ENCODE data around the gene CDR2.

CDR2 gene

DNA sequence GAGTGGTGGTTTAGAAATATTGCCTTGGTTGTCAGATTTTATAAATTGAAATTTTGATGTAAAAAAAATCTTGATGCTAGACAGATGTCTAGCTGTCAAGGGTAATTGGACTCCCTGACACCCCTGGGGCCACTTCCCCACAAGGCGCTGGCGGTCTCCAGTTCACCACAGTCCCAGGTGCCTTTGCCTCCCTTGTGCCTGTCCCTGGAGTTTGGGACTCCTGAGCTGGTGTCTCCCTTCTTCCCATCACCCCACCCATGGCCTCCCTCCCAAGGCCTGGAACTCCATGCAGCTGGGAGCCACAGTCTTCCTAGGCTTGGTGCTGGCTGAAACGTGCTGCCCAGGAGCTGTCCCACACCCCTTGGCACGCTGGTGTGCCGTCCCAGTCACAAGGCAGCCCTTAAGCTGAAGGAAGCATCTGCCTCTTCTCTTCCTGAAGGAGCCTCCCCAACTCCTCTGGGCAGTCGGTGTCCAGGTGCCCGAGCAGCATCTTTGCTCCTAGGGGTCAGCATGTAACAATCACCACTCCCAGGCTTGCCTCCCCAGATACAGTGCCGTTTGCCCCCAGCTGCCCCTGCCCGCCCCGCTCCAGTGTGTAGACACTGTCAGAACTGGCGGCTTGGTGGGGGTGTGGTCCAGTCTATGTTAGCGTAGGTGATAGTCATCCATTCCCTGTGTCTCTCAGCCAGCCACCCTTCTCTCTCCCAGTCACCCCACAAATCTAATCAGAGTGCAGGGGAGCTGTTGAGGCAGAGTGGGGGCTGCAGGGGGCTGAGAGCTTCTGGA lies 51.1 kb downstream of the CDR2 start:
- no peak for FAIRE-seq

DNA sequence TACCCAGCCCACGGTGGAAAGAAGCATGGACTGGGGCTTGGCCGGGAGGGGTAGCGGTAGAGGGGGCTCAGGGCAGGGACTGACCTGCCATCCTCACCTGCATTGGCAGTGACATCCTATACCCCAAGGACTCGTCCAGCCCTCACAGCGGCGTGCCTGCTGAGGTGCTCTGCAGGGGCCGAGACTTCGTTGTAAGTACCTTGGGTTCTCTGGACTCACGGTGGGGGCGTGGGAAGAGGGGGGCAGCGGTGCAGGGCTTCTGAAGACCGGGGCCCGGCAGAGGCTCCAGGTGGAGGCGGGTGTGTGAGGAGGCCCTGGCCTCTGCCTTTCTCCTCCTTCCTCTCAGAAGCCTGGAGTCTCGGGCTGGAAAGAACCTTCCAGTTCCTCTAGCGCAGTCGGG lies 51.7 kb downstream of the CDR2 start:
- FAIRE-seq: no peak

DNA sequence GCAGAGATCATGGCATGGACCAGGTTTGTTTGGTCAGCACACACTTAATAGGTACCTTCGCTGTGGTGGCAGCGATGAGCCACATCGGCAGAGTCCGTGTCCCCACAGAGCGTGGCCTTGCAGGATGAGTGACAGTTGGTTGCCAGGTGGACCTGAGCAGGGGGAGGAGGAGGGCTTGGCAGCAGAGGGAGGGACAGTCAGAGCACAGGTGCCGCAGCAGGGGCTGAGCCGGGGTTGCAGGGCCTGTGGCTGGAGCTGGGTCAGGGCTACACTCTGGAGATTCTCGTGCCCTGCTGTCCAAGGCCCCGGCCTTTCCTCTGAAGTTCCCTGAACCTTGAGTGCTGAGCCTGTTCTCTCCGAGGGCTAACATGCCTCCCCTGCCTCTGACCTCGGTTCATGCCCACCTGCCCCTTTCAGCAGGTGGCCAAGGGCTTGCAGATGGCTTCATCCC lies 52.4 kb downstream of the CDR2 start:
- FAIRE-seq: no peak

DNA sequence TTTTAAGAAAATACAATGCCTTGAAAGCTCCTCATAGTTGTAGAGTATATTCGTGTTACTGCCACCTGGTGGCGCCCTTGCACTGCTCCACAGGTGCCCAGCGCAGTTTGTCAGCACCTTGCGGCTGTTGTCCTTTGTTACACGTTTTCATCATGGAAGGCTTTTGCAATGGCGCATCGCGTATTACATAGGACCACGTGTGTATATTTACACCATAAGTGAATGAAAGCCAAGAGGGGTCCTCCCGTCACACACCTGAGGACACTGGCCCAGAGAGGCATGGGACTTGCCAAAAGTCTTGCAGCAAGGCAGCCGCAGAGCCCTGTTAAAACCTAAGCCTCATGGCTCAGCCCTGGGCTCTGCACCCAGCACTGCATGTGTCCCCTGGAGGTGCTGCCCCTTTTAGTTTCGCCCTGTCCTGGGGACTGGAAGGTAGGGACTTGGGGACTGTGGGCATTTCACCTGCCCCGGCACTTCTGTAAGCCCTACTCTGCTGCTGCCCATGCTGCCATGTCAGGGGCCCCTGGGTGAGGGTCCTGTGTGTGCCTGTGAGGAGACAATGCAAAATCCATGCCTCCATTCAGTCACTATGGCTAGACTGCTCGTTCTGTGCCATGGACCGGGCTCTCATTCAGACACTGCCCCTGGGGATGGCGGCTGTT lies 52.9 kb downstream of the CDR2 start:
- no peak for FAIRE-seq

DNA sequence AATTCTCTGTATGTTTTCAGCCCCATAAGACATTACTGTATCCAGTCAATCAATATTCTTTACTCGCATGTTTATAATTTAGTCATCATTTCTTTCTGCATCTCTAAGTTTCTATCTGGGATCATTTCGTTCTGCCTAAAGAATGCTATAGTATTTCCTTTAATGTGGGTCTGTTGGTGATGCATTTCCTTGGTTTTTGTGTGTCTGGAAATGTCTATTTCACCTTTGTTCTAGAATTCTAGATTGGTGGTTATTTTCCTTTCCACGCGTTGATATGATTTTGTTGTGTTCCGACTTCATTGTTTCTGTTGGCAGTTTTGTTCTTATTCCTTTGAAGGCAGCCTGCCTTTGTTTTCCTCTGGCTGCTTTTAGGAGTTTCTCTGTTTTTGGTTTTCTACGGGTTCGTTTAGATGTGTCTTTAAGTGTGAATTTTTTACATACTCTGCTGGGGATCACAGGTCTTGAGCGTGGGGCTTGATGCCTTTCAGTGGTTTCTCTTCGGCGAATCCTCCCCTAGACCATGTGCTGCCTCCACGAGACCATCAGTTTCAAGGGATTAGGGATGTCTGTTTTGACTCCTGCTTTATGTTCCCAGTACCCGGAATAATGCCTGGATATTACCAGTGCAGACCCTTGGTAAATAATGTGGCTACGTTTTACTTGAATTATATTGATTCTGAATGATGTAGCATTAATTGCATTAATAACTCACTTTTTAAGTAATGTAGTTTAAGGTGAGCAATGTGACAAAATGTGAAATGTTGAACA lies 53.7 kb downstream of the CDR2 start:
- FAIRE-seq: no peak

DNA sequence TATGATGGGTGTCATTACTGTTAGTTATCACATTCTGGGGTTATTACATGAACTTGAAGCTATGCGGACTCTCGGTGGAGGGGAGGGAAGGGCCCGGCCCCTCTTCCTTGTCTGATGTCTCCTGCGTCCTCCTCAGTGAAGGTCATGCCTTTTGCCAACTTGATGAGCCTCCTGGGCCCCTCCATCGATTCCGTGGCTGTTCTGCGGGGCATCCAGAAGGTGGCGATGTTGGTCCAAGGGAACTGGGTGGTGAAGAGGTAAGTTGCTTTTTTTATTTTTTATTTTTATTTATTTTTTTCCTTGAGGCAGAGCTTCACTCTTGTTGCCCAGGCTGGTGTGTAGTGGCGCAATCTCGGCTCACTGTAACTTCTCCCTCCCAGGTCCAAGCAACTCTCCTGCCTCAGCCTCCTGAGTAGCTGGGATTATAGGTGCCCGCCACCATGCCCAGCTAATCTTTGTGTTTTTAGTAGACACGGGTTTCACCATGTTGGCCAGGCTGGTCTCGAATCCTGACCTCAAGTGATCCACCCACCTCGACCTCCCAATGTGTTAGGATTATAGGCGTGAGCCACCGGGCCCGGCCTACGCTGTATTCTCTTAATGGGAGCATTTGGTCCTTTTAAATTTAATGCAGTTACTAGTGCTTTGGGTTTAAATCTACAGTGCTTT lies 55.6 kb downstream of the CDR2 start:
- FAIRE-seq: no peak

DNA sequence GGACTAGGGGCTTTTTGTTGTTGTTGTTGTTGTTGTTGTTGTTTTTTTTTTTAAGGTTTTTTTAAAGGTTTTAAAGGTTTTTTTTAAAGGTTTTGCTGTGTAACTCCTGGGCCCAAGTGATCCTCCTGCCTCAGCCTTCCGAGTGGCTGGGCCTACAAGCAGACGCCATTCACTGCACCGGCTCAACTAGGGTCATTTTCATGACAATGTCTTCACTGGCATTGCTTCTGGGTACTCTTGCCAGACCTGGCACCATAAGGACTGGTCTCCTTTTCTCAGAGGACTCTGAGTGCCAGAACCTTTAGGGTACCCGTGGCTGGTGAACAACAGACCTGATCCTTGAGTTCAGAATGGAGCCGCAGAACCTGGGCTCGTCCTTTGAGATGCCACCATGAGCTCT lies 56.8 kb downstream of the CDR2 start:
- FAIRE-seq: no peak

DNA sequence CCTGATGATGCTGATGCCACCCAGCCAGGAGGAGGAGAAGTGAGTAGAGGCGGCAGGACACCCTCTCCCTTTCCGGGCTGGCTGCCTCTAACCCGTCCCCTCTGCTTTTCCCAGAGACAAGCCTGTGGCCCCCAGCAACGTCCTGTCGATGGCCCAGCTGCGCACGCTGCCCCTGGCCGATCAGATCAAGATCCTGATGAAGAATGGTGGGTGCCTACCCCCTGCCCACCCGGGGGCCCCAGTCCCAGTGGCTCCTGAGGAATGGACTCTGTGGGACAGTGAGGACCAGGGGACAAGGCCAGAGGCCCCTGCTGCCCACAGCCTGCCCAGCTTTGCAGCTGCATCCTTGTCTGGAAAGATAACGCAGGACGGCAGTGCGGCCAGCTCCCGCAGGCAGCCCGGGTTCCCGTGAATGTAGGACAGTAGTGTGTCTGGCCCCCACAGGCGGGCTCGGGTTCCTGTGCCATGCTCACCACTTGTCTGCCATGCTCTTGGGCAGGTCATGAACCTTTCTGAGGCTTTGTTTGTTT lies 57.4 kb downstream of the CDR2 start:
- FAIRE-seq: no peak

DNA sequence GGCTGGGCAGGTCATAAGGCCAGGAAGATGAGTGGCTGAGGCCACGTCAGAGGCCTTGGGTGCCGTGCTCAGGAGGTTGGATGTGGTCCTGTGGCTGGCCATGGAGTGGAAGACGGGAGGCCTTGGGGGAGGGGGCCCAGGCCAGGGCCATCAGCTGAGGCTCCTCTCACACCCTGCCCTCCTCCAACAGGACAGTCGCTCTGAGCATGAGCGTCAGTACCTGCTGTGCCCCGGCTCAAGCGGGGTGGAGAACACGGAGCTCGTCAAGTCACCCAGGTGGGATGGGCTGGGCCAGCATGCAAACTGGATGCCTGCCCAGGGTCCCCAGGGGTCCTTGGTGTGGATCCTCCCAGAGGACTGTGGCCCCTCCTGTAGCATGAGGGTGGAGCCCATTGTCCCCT lies 58.0 kb downstream of the CDR2 start:
- no peak for FAIRE-seq

DNA sequence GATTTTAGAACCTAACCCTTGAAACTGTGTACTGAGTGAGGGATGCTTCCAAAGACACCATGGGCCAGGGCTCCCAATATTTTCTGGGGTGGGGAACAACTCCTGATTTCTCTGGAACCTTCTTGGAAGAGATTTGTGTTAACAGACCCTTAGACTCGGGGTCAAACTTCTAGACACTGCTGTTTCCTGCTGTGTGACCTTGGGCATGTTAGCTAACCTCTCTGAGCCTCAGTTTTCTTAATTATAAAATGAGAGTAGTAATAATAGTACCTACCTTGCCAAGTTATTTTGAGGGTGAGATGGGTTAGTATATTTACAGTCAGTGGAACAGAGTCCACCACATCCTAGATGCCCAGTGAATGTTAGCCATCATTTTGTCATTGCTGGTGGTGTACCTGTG lies 58.4 kb downstream of the CDR2 start:
- FAIRE-seq: no peak

DNA sequence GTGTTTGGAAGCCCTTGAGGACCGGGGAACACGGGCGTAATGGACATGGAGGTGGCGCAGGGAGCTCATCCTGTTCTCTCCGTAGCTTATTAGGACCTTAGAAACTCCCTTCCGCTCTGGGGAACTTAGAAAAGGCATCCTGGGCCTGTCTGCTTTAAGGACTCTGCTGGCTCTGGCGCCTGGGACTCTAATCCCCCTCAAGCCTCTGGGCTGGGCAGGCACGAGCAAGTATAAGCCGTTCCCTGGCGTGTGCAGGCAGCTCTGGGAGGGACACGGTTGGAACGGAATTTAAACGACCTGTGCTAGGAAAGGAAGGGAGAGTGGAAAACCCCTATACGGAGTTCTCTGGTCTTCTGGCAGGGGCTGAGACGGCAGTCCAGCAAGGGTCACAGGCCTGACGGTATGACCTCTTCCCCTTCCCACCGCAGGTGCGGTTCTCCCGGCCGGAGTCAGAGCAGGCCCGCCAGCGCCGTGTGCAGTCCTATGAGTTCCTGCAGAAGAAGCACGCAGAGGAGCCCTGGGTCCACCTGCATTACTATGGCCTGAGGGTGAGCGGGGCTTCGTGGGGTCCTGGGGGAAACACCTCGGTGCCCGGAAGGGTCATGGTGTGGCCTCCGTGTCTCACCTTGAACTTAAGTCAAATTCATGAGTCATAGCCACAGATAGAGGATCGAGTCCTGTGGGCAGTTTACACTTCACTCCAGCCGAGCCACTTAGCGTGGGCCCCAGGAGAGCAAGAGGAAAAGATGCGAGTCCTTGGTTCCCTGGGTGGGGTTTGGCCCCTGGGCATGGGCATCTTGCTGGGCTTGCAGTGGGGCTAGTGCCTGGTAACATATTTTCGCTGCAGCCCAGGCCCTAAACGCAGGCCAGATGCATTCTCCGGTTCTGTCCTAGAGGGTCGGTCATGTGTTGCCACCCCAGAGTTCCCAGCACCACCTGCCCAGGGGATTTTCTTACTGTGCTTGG lies 59.5 kb downstream of the CDR2 start:
- no peak for FAIRE-seq

DNA sequence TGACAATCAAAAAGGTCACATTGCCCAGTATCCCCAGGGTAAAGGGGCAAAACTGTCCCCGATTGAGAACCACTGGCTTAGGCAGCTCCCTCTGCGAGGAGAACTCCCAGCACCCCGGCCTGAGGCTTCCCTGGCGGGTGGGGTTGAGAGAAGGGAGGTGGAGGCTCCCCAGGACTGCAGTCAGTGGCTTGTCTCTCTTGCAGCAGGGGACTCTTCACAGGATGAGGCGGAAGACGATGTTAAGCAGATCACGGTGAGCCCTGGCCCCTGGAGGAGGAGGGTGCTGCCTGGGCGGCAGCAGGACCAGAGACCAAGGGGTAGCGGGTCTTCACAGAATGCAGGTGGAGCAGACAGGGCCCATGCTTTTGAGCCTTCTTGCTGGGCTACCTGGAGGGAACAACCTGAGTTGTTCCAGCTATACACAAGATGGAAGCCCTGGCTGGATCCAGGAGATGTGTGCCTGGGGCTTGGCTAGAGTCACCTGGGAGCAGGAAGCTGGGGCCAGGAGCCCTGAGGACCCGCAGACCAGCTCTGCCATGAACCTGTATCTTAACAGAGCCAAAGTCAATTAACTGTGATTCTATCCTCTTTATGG lies 60.4 kb downstream of the CDR2 start:
- FAIRE-seq: no peak

DNA sequence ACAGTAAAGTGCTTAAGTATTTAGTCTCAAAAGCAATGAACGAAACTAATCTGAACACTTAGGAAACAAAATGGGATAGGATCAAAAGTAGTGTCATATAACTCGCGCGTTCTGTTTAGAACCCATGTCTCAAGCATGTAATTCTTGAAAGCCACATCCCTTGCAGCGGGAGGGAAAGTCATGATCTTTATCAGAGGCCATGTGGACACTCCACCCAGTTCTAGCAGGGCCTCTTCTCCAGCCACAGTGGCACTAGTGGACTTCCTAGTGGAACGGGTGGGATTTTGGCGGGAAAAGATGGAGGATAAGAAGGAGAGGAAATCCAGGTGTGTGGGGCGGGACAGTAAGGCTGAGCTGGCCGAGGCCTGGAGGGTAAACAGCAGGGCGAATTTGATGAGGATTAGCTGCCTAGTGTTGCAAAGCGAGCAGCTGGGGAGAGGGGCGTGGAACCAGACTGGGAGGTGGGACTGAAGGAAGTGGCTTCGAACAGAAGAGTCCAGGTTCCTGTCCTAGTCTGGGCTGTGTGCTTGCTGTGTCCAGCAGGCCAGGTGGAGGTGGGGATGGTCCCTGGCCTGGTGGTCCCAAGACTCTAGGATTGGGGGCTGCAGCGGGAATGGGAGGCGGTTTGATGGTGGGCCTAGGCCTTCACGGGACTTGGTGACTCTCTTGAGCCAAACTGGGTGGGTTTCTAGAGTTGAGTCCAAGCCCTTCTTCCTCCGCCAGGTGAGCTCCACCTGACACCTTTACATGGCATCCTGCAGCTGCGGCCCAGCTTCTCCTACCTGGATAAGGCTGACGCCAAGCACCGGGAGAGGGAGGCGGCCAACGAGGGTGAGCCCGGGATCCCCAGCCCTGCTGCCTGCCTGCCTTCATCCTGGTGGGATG lies 61.3 kb downstream of the CDR2 start:
- no peak for FAIRE-seq

DNA sequence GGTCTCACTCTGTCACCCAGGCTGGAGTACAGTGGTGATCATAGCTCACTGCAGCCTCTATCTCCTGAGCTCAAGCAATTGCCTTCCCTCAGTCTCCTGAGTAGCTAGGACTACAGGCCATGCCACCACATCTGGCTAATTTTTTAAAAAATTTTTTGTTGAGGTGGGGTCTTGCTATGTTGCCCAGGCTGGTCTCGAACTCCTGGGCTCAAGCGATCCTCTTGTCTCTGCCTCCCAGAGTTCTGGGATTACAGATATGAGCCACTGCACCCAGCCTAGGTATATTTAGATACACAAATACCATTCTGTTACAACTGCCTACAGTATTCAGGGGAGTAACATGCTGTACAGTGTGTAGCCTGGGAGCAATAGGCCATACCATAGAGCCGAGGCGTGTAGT lies 62.9 kb downstream of the CDR2 start:
- no peak for FAIRE-seq

DNA sequence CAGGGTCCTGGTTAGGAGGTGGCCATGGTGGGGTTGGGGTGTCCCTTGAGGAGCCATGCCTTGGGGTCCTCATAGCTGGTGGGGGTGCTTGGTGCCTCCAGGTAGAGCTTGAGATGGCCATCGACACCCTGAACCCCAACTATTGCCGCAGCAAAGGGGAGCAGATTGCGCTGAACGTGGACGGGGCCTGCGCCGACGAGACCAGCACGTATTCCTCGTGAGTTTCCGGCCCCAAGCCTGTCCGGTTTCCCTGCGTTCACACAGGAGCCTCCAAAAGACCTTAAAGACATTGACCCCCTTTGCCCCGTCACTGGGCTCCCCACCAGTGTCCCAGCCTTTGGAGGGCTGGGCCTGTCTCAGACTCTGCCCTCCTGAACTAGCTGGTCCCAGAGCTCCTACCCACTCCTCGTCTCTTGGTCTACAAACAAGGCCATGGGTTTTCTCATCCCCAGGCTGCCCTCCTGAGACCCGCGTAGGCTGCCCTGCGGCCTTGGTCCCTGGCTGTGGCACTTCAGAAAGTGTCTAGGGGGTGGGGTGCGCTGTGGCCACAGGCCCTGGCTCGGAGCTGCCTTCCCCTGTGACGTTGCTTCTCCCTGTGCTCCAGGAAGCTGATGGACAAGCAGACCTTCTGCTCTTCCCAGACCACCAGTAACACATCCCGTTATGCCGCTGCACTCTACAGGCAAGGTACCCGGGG lies 65.4 kb downstream of the CDR2 start:
- FAIRE-seq: no peak

DNA sequence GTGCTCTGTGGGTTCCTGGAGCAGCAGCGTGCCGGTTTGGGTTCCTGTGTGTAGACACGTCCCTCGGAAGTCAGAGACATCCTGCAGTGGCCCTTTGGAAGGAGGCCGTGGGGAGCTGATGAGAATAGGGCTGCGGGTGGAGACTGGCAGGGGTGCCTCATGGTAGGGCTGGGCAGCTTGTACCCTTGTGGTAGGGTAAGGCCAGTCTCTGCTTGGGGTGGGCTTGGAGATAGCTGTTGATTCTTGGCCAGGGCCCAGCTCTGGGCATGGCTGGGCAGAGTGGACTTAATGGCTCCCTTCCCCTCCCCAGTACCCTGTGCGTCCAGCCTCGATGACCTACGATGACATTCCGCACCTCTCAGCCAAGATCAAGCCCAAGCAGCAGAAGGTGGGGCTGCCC lies 66.6 kb downstream of the CDR2 start:
- FAIRE-seq: no peak

DNA sequence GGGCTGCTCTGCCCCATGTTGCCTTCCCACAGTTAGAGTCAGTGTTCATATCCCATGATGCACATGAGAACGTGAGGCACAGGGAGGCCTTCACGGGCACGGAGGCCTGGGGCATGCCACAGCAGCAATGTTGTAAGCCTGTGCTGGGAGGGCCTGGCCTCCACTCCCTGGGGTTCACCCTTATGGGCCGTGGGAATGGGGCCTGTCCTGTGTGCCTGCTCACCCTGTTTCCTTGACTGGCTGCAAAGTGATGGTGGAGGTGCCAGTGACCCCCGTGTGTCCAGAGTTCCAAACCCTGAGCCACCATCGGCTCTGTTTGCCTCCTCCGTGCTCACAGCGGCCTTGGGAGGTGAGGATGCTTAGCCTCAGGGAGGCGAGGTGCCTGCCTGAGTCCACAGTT lies 67.6 kb downstream of the CDR2 start:
- no peak for FAIRE-seq

DNA sequence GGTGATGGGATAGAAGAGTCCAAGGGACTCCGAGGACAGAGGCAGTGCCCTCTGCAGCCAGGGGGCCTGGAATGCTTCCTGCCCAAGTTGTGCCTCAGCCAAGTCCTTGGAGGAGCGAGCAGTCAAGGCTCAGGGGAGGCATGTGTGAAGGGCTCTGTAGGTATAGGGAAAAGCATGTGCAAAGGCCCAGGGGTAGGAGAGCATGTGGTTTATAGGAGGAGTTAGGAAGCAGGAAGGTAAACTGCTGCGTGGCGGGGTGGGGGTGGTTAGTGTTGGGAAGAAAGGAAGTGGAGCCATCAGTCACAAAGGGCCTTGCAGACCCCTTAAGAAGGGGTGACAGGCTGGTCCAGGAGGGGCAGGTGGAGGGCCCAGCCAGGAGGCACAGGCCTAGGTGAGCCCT lies 70.0 kb downstream of the CDR2 start:
- FAIRE-seq: no peak

DNA sequence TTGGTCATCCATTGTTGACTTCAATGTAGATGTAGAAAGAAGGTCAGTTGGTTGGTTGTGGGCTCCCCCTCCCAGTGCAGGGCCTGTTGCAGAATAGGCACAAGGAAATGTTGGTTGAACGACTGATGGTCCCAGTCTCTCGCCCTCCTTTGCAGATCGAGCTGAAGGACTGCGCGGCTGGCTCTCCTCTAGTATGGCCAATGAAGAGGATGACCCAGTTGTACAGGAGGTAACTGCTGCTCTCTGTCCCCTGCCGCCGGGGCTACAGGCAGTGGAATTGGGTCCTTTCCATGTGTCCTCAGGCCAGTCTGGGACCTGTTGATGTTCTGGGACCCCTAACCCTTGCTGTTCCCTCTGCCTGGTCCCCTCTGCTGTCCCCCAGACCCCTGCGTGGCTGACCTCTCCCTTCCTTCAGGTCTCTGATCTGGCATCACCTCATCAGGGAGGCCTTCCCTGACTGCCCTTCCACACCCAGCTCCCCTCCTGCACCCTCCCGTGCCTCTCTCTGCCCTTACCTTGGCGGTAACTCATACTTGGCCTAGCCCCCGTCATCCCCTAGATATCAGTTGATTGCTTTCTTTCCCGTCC lies 71.5 kb downstream of the CDR2 start:
- FAIRE-seq: no peak

All from endometrium (tissue), 2 donors.